Testis (tissue), 2 donors: ENCODE results near the gene ISG20.

Experiments
- CTCF ChIP-seq, 3 experiments: fragments of 450-650 bp in 2 of 3; fragments of 200-600 bp in 1 of 3; sonication (generic) in 1 of 3; IDR thresholded peaks; one replicate each; pipeline ENCODE4 v1.5.1; 2016 to 2019; ENCODE audit warnings: antibody characterized with exemption in 3 of 3, mild to moderate bottlenecking in 2 of 3, moderate library complexity in 1 of 3
- POLR2A ChIP-seq: fragments of 450-650 bp; IDR thresholded peaks from one replicate; pipeline ENCODE4 v1.6.1; 2017; ENCODE audit warnings: antibody characterized with exemption, mild to moderate bottlenecking, moderate library complexity

- TF ChIP-seq CTCF (IDR thresholded peaks at IDR 0.05) (no peak), POLR2A (no peak)
These were observed 20.4 kb downstream of the ISG20 start for GRCh38 chr15:88658972-88659931.
